ENCODE results near the gene FCGR3B.
"Not testable (repeated sequence)": the region's sequence is repeated elsewhere in the genome, so short reads cannot be mapped to it uniquely, and the experiment has no call there.

GRCh38 chr1:161674908-161675307 is 43.9 kb upstream of the FCGR3B start:
- TF ChIP-seq EZH2 (IDR thresholded peaks at IDR 0.05; ENCODE audit: borderline replicate concordance, low read depth, low read length, poor library complexity, severe bottlenecking); CTCF (conservative IDR thresholded peaks at IDR 0.05; ENCODE audit: low read depth, low read length): not testable (repeated sequence)
